Osteocyte (in vitro differentiated cells): ENCODE measurements around the gene EMP3. TPM values are rescaled to one million over a fixed set of nuclear protein-coding genes. Genes with fewer than 3 reads are reported as not detected.

ENCODE experiments used
- DNase-seq: peaks from one replicate; pipeline ENCODE4 v3.0.0; 2021; ENCODE audit warnings: mixed read lengths; ENCODE audit not compliant: unreplicated experiment; ENCODE audit errors: extremely low spot score
- H3K27ac Mint-ChIP-seq: one replicate; pipeline ENCODE4 v1.8.0; 2021; ENCODE audit warnings: mild to moderate bottlenecking, mixed read lengths; ENCODE audit not compliant: unreplicated experiment
- H3K27me3 Mint-ChIP-seq: one replicate; pipeline ENCODE4 v1.8.0; 2021; ENCODE audit warnings: mixed read lengths; ENCODE audit not compliant: unreplicated experiment
- H3K36me3 Mint-ChIP-seq: one replicate; pipeline ENCODE4 v1.8.0; 2021; ENCODE audit warnings: mixed read lengths; ENCODE audit not compliant: unreplicated experiment
- H3K4me1 Mint-ChIP-seq: one replicate; pipeline ENCODE4 v1.8.0; 2021; ENCODE audit warnings: mixed read lengths; ENCODE audit not compliant: unreplicated experiment
- H3K4me3 Mint-ChIP-seq: one replicate; pipeline ENCODE4 v1.8.0; 2021; ENCODE audit warnings: mild to moderate bottlenecking, moderate library complexity, mixed read lengths; ENCODE audit not compliant: unreplicated experiment
- H3K9me3 Mint-ChIP-seq: one replicate; pipeline ENCODE4 v1.8.0; 2021; ENCODE audit warnings: mixed read lengths; ENCODE audit not compliant: unreplicated experiment
- total RNA-seq: library from RNA; stranded (reverse); gene quantifications from 2 replicates; pipeline ENCODE4 v1.2.1, GENCODE V29; 2021
- TF ChIP-seq, protein P1 (sequence below): fragments of 200-600 bp; sonication (generic); IDR thresholded peaks from 2 replicates; pipeline ENCODE4 v1.5.0; 2021; ENCODE audit warnings: antibody characterized with exemption, mild to moderate bottlenecking, moderate library complexity

Gene EMP3
- total RNA-seq, 1 donor from 2014 or later = 201 TPM

DNA sequence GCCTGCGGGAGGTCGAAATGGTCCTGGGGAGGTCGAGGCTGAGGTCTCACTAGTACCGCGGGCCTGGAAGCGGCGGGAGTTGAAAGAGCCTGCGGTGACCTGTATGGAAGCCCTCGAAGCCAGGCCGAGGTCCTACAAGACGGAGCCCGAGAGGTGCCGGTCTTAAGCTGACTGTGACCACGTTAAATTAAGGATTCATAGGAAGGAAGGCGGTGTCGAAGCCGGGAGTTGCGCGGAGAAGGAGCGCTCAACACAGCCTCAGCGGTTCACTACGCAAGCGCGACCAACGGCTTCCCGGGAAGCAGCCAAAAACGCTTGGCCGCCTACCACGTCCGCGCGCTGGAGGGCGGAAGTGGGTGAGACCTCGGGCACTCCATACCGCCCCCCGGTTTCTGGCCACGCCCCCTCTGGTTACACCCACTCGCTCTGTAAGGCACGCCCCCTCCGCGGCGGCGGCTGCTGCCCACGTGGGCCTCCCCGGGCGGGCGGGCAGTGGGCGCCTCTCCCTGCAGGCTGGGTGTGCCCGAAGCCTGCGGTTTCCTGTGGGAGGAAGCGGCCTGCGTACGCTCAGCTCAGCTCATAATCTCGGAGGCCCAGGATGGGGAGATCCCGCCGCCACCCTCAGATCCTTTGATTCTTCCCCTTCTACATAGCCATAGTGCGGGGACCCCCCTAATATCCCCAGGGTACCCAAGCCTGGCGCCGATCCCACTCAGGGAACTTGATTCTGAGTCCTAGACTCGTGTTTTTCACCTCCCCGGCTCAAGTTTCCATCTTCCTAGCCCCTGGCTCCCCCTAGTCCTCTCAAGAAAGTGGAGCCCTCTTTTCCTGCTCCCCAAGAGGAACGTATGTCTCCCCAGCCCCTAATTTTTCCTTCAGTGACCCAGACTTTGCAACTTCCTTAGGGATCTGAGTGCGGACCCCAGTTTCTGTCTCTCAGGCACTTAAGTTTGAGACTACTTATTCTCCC is 3.4 kb upstream of the EMP3 start:
- no peaks in the 10 kb centered on the region for H3K27me3 Mint-ChIP-seq
- H3K9me3 Mint-ChIP-seq = no peaks in the 10 kb centered on the region
- peaks cover 60% of the 10 kb centered on the region for H3K4me1 Mint-ChIP-seq
- peak; percentile 100 for DNase-seq
- no peaks in the 10 kb centered on the region for H3K36me3 Mint-ChIP-seq
- TF ChIP-seq, protein P1, sequence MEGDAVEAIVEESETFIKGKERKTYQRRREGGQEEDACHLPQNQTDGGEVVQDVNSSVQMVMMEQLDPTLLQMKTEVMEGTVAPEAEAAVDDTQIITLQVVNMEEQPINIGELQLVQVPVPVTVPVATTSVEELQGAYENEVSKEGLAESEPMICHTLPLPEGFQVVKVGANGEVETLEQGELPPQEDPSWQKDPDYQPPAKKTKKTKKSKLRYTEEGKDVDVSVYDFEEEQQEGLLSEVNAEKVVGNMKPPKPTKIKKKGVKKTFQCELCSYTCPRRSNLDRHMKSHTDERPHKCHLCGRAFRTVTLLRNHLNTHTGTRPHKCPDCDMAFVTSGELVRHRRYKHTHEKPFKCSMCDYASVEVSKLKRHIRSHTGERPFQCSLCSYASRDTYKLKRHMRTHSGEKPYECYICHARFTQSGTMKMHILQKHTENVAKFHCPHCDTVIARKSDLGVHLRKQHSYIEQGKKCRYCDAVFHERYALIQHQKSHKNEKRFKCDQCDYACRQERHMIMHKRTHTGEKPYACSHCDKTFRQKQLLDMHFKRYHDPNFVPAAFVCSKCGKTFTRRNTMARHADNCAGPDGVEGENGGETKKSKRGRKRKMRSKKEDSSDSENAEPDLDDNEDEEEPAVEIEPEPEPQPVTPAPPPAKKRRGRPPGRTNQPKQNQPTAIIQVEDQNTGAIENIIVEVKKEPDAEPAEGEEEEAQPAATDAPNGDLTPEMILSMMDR = peak; percentile 3
- peak overlapping the region; percentile 87 for H3K4me3 Mint-ChIP-seq
- H3K27ac Mint-ChIP-seq = peak overlapping the region; percentile 99

DNA sequence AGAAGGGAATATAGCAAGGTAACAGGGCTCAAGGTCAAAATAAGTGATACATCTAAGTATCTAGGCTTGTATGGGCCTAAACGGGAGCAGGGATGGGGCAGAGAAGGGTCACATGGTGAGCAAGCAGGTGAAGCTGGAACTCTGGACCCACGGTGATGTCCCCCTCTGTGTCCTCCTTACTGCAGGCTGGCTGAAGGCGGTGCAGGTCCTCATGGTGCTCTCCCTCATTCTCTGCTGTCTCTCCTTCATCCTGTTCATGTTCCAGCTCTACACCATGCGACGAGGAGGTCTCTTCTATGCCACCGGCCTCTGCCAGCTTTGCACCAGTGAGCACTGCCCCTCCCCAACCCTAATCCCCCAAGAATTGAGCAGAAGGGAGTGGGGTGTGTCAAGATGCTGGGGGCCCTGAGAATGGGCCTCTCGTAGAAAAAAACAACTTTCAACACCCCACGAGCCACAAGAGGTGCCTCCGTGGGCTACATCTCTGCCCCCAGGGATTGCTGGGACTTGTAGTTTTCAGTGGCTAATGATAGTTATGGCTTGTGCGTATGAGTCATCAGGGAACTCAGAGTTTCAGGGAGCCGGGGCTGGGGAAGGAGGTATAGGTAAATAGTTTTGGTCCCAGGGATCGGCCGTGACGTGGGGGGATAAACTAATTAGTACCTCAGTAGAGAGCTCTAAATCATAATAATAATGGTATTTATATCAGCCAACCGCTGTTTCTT is 4.0 kb downstream of the EMP3 start:
- Mint-ChIP-seq H3K4me3 (peak overlapping the region; percentile 26), H3K36me3 (peaks cover 14% of the 10 kb centered on the region), H3K9me3 (no peaks in the 10 kb centered on the region), H3K27me3 (no peaks in the 10 kb centered on the region), H3K4me1 (peaks cover 73% of the 10 kb centered on the region), H3K27ac (peak overlapping the region; percentile 54)
- no peak for DNase-seq
- TF ChIP-seq, protein P1 = no peak

DNA sequence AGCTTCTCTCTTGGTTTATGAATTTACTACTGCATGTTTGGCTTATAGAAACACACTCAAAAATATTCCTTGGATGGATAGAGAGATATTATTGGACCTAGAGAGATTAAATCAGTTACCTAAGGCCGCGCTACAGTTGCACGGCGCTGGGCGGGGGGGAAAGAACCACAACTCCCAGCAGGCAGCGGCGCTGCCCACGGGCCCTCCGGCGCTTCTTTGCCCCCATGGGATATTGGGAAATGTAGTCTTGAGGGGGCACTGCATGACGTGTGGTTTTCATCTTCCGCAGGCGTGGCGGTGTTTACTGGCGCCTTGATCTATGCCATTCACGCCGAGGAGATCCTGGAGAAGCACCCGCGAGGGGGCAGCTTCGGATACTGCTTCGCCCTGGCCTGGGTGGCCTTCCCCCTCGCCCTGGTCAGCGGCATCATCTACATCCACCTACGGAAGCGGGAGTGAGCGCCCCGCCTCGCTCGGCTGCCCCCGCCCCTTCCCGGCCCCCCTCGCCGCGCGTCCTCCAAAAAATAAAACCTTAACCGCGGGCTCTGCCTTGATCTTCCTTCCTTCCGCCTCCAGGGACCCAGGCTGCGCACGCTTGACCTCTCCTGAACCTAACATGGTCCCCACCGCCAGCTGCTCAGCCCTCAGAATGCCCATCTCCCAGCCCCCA is 4.8 kb downstream of the EMP3 start:
- H3K27ac Mint-ChIP-seq = peak overlapping the region; percentile 54

DNA sequence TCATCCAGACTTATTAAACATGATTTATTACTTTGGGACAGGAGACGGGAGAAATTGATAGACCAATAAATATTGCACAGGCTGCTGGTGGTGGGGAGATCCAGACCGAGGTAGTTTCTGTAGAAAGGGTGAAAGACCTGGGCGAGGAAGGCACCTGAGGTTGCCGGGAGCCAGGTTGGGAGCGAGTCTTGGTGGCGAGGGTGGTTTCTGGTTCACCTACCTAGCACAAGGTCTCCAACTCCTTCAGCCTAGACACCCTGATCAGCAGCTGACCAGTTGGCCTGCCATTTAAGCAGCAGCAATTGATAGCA is 7.0 kb downstream of the EMP3 start:
- Mint-ChIP-seq H3K4me3 (peak overlapping the region; percentile 70), H3K36me3 (peaks cover 14% of the 10 kb centered on the region), H3K9me3 (no peaks in the 10 kb centered on the region), H3K27ac (peak overlapping the region; percentile 86), H3K4me1 (peaks cover 48% of the 10 kb centered on the region), H3K27me3 (no peaks in the 10 kb centered on the region)
- DNase-seq = no peak
- TF ChIP-seq, protein P1 = no peak

More for the DNA sequence above, 4.8 kb downstream of the EMP3 start:
- H3K27me3 Mint-ChIP-seq = no peaks in the 10 kb centered on the region
- H3K9me3 Mint-ChIP-seq = no peaks in the 10 kb centered on the region
- TF ChIP-seq, protein P1 = no peak
- DNase-seq = no peak
- H3K36me3 Mint-ChIP-seq = peaks cover 14% of the 10 kb centered on the region
- H3K4me1 Mint-ChIP-seq = peaks cover 68% of the 10 kb centered on the region
- peak overlapping the region; percentile 38 for H3K4me3 Mint-ChIP-seq
